Measurements from ENCODE around the gene SMYD3.

- TF ChIP-seq, protein P1, sequence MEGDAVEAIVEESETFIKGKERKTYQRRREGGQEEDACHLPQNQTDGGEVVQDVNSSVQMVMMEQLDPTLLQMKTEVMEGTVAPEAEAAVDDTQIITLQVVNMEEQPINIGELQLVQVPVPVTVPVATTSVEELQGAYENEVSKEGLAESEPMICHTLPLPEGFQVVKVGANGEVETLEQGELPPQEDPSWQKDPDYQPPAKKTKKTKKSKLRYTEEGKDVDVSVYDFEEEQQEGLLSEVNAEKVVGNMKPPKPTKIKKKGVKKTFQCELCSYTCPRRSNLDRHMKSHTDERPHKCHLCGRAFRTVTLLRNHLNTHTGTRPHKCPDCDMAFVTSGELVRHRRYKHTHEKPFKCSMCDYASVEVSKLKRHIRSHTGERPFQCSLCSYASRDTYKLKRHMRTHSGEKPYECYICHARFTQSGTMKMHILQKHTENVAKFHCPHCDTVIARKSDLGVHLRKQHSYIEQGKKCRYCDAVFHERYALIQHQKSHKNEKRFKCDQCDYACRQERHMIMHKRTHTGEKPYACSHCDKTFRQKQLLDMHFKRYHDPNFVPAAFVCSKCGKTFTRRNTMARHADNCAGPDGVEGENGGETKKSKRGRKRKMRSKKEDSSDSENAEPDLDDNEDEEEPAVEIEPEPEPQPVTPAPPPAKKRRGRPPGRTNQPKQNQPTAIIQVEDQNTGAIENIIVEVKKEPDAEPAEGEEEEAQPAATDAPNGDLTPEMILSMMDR (IDR thresholded peaks at IDR 0.05; ENCODE audit: insufficient read depth, low read length, poor library complexity, severe bottlenecking) = no peak
- no peak for TF ChIP-seq EZH2phosphoT487 (conservative IDR thresholded peaks at IDR 0.05; ENCODE audit: low read length)
Observed at GRCh38 chr1:245895455-245895959, 611.6 kb downstream of the SMYD3 start.
